Ishikawa (cell line): ENCODE data around the gene MEF2C.

Source experiments
- CEBPB ChIP-seq: IDR thresholded peaks from 2 replicates; pipeline ENCODE4 v1.6.1; 2012
- CREB1 ChIP-seq: IDR thresholded peaks from 2 replicates; pipeline ENCODE4 v1.6.1; 2012; ENCODE audit warnings: low read depth
- EGR1 ChIP-seq: IDR thresholded peaks from 2 replicates; pipeline ENCODE4 v1.6.1; 2012
- EP300 ChIP-seq: IDR thresholded peaks from 2 replicates; pipeline ENCODE4 v1.6.1; 2012; ENCODE audit warnings: borderline replicate concordance
- FOXM1 ChIP-seq: IDR thresholded peaks from 2 replicates; pipeline ENCODE4 v1.6.1; 2012; ENCODE audit warnings: low read depth, borderline replicate concordance
- NFIC ChIP-seq: IDR thresholded peaks from 2 replicates; pipeline ENCODE4 v1.6.1; 2012
- RAD21 ChIP-seq: IDR thresholded peaks from 2 replicates; pipeline ENCODE4 v1.6.1; 2012; ENCODE audit warnings: low read depth
- REST ChIP-seq: IDR thresholded peaks from 2 replicates; pipeline ENCODE4 v1.6.1; 2012; ENCODE audit warnings: low read depth, mild to moderate bottlenecking
- TAF1 ChIP-seq: IDR thresholded peaks from 2 replicates; pipeline ENCODE4 v1.6.1; 2012; ENCODE audit warnings: low read depth, mild to moderate bottlenecking
- TCF12 ChIP-seq: IDR thresholded peaks from 2 replicates; pipeline ENCODE4 v1.6.1; 2012; ENCODE audit warnings: low read depth
- TEAD4 ChIP-seq: IDR thresholded peaks from 2 replicates; pipeline ENCODE4 v1.6.1; 2012
- USF1 ChIP-seq: IDR thresholded peaks from 2 replicates; pipeline ENCODE4 v1.6.1; 2012
- YY1 ChIP-seq: IDR thresholded peaks from 2 replicates; pipeline ENCODE4 v1.6.1; 2012; ENCODE audit warnings: low read depth
- ZBTB7A ChIP-seq: IDR thresholded peaks from 2 replicates; pipeline ENCODE4 v1.6.1; 2012; ENCODE audit warnings: low read depth
- TF ChIP-seq, protein P1 (sequence below): IDR thresholded peaks from 2 replicates; pipeline ENCODE4 v1.6.1; 2012

The MEF2C gene

DNA sequence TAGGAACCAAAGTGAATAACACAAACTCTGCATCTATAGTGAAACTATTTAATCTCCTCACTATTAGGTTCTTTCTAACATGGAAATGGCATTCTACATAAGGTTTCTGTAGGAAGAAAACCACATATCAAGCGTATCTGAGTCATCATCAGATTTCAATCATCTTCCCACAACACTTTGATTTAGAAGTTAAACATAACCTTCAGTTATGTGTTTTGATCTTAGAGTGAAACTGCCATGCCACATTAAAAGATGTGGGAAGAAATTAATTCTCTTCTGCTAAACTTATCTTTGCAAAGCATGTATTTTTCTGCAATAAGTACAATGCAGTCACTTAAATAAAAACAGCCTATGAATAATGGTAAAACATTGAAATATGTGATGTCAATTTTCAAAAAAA, 55.0 kb downstream of the MEF2C start:
- TF ChIP-seq TCF12 (no peak), NFIC (no peak)

GRCh38 chr5:88826646-88827585, 56.1 kb downstream of the MEF2C start:
- no peak for TF ChIP-seq USF1
- no peak for TF ChIP-seq TCF12
- no peak for TF ChIP-seq EP300
- TF ChIP-seq YY1: no peak
- TF ChIP-seq CEBPB: no peak

- no peak for TF ChIP-seq USF1
- TF ChIP-seq EP300: no peak
- no peak for TF ChIP-seq TEAD4
- no peak for TF ChIP-seq YY1
- no peak for TF ChIP-seq NFIC
- TF ChIP-seq, protein P1, sequence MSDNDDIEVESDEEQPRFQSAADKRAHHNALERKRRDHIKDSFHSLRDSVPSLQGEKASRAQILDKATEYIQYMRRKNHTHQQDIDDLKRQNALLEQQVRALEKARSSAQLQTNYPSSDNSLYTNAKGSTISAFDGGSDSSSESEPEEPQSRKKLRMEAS: no peak
- no peak for TF ChIP-seq FOXM1
Observed at GRCh38 chr5:88825584-88826315, 57.2 kb downstream of the MEF2C start.

DNA sequence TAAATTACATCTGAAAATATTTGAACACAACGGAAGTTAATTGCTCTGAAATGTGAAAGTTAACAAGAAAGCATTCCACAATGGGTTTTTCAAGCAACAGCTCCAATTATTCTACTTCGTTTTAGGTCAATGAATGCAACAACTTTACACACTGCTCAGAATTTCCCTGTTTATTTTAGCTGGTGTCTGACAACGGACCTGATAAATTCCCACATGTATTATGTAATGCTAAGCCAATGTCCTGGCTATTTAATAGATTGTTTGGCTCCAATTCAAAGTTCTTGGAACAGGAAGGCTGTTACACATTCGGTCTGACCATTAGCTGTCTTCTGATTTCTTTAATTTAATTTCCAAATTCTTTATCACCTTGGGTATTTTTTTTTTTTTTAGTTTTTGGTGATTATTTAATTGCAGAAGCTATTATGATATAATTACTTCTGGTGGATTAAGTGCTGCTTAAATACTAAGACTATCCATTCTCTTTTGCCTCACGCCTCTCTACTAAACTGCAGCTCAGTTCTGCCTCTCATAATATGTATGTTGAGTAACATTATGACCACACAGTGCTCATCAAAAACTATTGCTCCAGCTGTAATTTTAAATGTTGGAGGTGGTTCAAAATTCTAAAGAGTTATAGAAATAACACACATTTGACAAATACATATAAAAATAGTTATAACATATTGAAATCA, 57.9 kb downstream of the MEF2C start:
- TF ChIP-seq EP300 (no peak), TCF12 (no peak), REST (no peak)

- no peak for TF ChIP-seq ZBTB7A
- no peak for TF ChIP-seq CEBPB
- no peak for TF ChIP-seq TAF1
Observed at GRCh38 chr5:88824141-88824540, 58.8 kb downstream of the MEF2C start.

DNA sequence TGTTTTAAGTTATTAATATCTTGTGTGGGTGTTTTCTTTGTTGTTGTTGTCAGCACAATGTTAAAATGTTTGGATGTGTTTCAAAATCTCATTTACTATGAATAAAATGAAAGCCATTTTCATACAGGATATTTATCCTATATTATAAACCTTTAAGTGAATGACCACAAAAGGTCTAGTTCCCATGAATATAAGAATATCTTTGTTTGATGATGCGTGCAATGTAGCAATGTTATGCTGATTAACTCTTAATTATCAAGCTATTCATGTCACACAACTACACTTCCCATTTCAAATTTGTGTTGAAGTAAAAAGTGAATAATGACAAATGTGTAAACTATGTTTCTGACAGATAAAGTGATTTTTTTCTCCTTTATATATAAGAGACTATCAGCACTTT, 59.8 kb downstream of the MEF2C start:
- TF ChIP-seq NFIC (no peak), FOXM1 (no peak), EP300 (no peak), CEBPB (no peak), TAF1 (no peak), CREB1 (no peak), YY1 (no peak), ZBTB7A (no peak), EGR1 (no peak), USF1 (no peak), TEAD4 (no peak), RAD21 (no peak), REST (no peak), TCF12 (no peak)
- TF ChIP-seq, protein P1: no peak
